CD4-positive, alpha-beta T cell treated with Interleukin-17A for 4 hours (primary cell): ENCODE measurements around the gene E2F7.
A peak's percentile ranks its signal among the peaks of the same experiment; 100 is the strongest.

Source experiments
- DNase-seq: peaks from one replicate; pipeline ENCODE4 v3.0.0-alpha.2; 2020; ENCODE audit warnings: mixed read lengths

Gene E2F7

DNA sequence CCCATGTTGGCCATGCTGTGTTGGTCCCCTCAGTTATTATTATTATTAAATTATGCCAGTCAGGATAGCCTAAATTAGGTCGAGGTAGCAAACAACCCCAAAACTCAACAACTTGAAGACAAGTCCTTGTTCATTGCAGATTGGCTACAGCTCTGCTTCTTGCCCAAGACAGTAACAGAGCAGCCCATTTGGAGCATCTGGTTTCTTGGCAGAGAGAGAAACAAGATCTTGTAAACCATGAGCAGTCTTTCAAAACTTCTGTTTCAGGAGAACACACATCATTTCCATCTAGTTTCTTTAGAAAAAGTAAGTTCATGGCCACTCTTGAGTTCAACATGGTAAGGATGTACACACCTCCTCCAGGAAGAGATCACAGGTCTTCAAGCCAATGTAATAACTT, 52.3 kb downstream of the E2F7 start:
- DNase-seq: no peak

DNA sequence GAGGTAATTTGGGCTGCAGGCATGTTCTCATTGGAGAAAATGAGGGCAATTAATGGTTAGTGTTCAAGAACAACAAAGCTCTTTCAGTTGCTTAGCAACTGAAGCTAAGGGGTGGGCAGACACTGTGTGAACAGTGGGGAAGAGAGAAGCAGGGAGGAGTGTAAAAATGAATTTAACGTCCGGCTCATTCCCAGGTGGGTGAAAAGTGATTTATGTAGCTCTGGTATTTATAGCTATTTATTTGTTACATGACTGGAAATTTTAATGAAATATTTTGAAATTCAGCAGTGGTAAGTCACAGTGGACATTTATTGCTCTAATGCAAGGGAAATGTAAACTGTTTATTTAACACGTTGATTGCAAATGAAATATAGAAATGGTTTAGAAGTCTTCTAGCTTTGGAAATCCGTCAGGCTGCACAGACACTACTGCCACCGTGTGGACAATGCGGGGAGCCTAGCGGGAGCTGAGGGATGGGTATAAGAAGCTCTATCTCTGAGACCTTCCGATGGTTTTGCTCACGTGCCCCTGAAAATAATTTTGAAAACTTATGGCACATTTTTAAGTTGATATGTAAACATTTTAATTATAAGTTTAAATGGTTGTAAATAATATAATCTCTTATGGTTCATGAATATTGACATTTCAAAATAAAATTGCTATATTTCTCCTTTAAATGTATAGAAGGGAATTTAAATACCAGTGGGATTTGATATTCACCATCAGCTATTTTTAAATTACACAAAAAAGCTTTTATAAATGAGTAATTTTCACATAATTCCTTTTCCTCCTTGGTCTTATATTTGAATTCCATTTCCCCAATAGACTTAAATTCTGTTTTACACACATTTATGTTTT, 54.4 kb downstream of the E2F7 start:
- DNase-seq: peak; percentile 63

GRCh38 chr12:77007476-77007875, 57.9 kb downstream of the E2F7 start:
- DNase-seq: no peak

GRCh38 chr12:77005611-77006098, 59.7 kb downstream of the E2F7 start:
- DNase-seq: no peak

GRCh38 chr12:77003914-77004313, 61.5 kb downstream of the E2F7 start:
- no peak for DNase-seq

DNA sequence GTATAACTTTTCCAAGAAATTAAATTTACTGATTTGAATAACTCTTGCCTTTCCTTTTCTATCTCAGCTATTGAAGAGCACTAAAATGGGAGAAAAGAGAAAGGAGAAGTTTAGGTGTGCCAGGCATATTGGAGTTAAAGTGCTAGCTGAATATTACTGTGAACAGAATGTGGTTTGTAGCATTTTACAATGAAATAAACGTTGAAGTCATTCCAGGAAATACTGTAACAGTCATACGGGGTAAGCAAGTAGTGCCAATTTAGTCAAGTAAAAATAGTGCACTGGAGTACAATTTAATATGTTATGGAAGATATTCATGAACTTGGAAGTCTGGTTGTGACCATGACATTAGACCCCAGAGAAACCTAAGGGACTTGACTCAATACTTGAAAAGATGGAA, 62.1 kb downstream of the E2F7 start:
- no peak for DNase-seq

DNA sequence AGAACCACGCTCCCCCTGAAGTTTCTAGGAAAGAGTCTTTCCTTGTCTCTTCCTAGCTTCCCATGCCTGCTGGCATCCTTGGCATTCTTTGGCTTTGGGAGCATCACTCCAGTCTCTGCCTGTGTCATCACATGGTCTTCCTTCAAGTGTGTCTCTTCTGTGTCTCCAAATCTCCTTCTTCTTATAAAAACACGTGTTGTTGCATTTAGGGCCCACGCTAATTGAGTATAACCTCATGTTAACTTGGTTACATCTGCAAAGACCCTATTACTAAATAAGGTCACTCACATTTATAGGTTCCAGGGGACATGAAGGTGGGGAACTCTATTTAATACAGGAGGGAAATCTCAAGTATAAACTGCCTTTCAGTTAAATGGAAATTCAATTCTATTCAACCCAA, 63.0 kb downstream of the E2F7 start:
- no peak for DNase-seq

DNA sequence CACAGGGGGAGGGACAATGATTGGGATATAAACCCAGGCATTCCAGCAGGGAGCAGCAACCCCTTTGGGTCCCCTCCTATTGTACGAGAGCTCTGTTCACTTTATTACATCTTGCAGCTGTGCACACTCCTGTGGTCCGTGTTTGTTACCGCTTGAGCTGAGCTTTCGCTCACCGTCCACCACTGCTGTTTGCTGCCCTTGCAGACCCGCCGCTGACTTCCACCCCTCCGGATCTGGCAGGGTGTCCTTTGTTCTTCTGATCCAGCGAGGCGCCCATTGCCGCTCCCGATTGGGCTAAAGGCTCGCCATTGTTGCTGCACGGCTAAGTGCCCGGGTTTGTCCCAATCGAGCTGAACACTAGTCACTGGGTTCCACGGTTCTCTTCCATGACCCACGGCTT, 64.1 kb downstream of the E2F7 start:
- no peak for DNase-seq

- DNase-seq: no peak
Measured at GRCh38 chr12:76998908-76999556, 66.3 kb downstream of the E2F7 start.

DNA sequence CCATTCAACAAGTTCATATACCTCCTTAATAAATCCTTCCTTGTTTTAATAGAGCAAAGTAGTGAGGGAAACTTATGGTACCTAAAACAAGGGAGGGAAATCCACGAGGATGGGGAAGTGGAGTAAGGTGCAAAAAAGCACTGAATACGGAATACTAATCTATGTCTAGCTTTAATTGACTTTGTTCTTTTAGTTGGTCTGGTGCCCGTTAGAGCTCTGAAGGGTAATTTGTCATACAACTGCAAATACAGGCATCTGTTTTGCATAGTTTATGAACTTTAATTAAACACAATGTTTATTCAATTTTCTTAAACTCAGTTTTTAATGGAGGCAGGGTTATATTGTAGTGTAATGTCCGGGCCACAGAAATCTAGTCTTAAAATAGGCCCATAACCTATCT, 67.0 kb downstream of the E2F7 start:
- DNase-seq: no peak

- no peak for DNase-seq
Measured at GRCh38 chr12:76997011-76997780, 68.2 kb downstream of the E2F7 start.

GRCh38 chr12:76990716-76991115, 74.7 kb downstream of the E2F7 start:
- no peak for DNase-seq

DNA sequence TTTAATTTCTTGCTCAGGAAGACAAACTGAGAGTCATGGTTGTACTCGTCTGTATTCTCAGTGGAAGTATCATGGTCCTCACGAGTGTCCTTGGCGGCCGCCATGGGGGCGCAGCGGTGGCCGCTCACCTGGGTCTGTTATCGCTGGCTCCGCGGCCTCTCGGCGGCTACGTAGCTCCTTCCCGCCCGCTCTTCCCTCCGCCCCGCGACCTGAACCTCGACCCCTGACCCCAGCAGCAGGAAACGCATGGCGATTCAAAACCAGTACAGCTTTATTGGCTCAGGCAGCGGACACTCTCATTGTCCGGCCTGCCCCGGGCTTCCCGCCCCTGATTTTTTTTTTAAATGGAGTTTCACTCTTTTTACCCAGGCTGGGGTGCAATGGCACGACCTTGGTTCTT, 80.8 kb downstream of the E2F7 start:
- no peak for DNase-seq

DNA sequence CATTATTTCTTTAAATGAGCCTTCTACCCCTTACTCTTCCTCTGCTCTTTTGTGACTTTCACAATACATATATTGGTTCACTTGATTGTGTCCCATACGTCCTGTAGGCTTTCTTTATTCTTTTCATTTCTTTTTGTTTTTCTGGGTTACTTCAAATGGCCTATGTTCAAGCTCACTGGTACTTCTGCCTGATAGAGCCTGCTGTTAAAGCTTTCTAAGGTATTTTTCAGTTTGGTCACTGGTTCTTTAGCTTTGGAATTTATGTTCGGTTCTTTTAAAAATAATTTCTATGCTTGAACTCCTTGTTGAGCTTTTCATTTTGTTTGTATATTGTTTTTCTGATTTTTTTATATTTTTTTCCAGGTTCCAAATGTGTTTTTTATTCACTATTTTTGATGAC, 81.9 kb downstream of the E2F7 start:
- no peak for DNase-seq

DNA sequence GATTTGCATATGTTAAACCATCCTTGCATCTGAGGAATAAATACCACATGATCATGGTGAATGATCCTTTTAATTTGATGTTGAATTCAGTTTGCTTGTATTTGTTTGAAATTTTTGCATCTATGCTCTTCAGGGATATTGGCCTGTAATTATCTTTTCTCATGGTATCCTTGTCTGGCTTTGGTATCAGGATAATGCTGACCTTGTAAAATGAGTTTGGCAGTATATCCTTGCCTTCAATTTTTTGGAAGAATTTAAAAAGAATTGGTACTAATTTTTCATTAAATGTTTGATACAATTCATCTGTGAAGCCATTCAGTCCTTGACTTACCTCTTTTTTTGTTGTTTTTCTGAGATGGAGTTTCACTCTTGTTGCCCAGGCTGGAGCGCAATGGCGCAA, 85.2 kb downstream of the E2F7 start:
- no peak for DNase-seq

DNA sequence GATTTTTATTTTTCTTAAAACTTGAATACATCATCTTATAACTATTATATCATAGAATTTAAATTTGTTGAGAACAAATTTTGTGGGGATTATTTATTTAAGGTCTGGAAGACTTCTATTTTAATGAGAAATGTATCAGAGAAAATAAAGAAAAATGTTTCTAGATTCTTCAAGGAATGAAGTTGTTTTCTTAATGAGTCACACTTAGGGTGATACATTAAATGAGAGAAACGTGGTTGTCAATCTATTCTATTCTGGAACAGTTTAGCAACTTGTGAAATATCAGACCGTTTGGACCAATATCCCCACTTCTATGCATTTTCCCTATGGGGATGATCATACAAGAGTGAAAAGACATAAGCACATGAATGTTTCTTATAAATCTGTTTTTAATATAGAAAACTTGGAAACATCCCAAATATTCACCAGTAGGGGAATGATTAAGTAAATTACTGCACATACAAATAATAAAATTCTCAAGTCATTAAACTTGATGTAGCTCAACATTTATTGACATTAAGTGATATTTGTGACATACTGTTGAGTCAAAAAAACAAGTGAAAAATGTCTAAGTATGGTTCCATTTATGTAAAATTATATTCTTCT, 88.5 kb downstream of the E2F7 start:
- DNase-seq: no peak
